Heart right ventricle (tissue), 16 donors: ENCODE data around the gene OR52A5. TPM values are rescaled to one million over a fixed set of nuclear protein-coding genes. Genes with fewer than 3 reads are reported as not detected.

Source experiments
- ATAC-seq, 8 donors: fragments of 200-7000 bp; cut with Tn5 transposase; one replicate each; pipeline ENCODE4 v1.9.1; 2020; ENCODE audit warnings: mild to moderate bottlenecking in 8 of 8, moderate library complexity in 8 of 8, moderate number of reproducible peaks in 1 of 8
- DNase-seq, 2 donors: peaks; one replicate each; pipeline ENCODE4 v3.0.0-alpha.2; 2020
- H3K27ac ChIP-seq, 10 donors: fragments of 200-600 bp; sonication (generic) in 2 of 10; one replicate each; pipeline versions ENCODE4 v1.5.0 to v1.8.0; 2020 to 2022; ENCODE audit warnings: mild to moderate bottlenecking in 3 of 10
- H3K27me3 ChIP-seq, 7 donors: fragments of 200-600 bp; one replicate each; pipeline ENCODE4 v1.8.0; 2021 to 2022; ENCODE audit warnings: mild to moderate bottlenecking in 2 of 7
- H3K36me3 ChIP-seq, 9 donors: fragments of 200-600 bp; sonication (generic) in 1 of 9; one replicate each; pipeline versions ENCODE4 v1.5.0 to v1.8.0; 2020 to 2022; ENCODE audit warnings: mild to moderate bottlenecking in 2 of 9
- H3K4me1 ChIP-seq, 9 donors: fragments of 200-600 bp; sonication (generic) in 1 of 9; one replicate each; pipeline versions ENCODE4 v1.5.0 to v1.8.0; 2020 to 2022; ENCODE audit warnings: mild to moderate bottlenecking in 4 of 9
- H3K4me3 ChIP-seq, 10 donors: fragments of 200-600 bp; sonication (generic) in 2 of 10; one replicate each; pipeline versions ENCODE4 v1.5.0 to v1.8.0; 2020 to 2022; ENCODE audit warnings: mild to moderate bottlenecking in 7 of 10, moderate library complexity in 2 of 10
- H3K9me3 ChIP-seq, 11 donors: fragments of 200-600 bp in 10 of 11; sonication (generic) in 2 of 11; one replicate each; pipeline versions ENCODE4 v1.5.0 to v1.8.0; 2013 to 2022; ENCODE audit warnings: mild to moderate bottlenecking in 2 of 11, control low read depth in 1 of 11, moderate library complexity in 1 of 11
- CTCF ChIP-seq, 9 donors: fragments of 200-600 bp; sonication (generic) in 2 of 9; IDR thresholded peaks; one replicate each; pipeline versions ENCODE4 v1.5.0 to v1.8.0; 2021 to 2022; ENCODE audit warnings: antibody characterized with exemption in 9 of 9, mild to moderate bottlenecking in 5 of 9, moderate library complexity in 1 of 9
- WGBS, 2 donors: extraction: QIAGEN DNeasy Blood & Tissue Kit; methylation state at CpG; one replicate each; pipeline ENCODE4 v1.1.7; 2013; ENCODE audit warnings: inconsistent platforms in 1 of 2; 5-methylcytosine and 5-hydroxymethylcytosine counted together
- intact Hi-C, 10 donors: fragments of 100-400 bp; cut with DNase I; formaldehyde crosslinking; loops; one replicate each; pipeline versions ENCODE4 v1.11.1 to v1.14.2; 2022
- polyA plus RNA-seq, 2 donors: library from polyadenylated mRNA; stranded (reverse); fragments of 200-250 nt; gene quantifications; one replicate each; pipeline ENCODE4 v1.2.3, GENCODE V29; 2013
- total RNA-seq, 10 donors: library from RNA; stranded (reverse); fragmentation: NEBNext Ultra II Directional in 3 of 10; extraction: Animal tissue kit (Norgen Biotek cat#: 25700) in 3 of 10; gene quantifications; one replicate each; pipeline versions ENCODE4 v1.2.1 to v1.2.4, GENCODE V29; 2021 to 2023
- donor health status: Arrhythmogenic right ventricular cardiomyopathy.
- donor health status: ischemic (EF 13 %, LVEDD 7.1; RV severe dilation, severe dysfunction).
- donor health status: healthy with polysubstance abuse.
- donor health status: DM: no; HTN: yes; CAD: no.
- donor health status: DM: no; HTN: no; CAD: no.
- donor health status: ischemic (EF 25% LVEDD 6.9; RV normal size, moderate dysfunction).
- donor health status: ischemic (EF 25% LVEDD 5.7; RV mildly dilated, moderate dysfunction).
- donor health status: healthy.
- donor health status: DM: yes; HTN: yes; CAD: no.
- donor health status: Ischemic cardiomyopathy.
- donor health status: ischemic (EF 35%, LVEDD 5.7; RV mildly dilated, moderate dysfunction).
- donor health status: nonischemic (EF 11% LVEDD 7.7; RV severe dilation, severe dysfunction).
- donor health status: DM: yes; HTN: yes; CAD: no.
- donor health status: PGD.
- donor health status: ischemic (EF 29% LVEDD 5.4; RV normal size, mild dysfunction).
- donor health status: nonischemic (EF 23%, LVEDD 6.1; RV moderate dilation, normal function).

The OR52A5 gene
- total and polyA plus RNA-seq, 12 donors, result not detected

DNA sequence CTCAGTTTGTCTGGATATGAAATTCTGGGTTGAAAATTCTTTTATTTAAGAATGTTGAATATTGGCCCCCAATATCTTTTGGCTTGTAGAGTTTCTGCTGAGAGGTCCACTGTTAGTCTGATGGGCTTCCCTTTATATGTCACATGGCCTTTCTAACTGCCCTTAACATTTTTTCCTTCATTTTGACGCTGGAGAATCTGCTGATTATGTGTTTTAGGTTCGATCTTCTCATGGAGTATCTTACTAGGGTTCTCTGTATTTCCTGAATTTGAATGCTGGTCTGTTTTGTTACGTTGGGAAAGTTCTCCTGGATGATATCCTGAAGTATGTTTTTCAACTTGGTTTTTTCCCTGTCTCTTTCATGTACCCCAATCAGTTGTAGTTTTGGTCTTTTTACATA, 22.8 kb downstream of the OR52A5 start:
- Histone ChIP-seq H3K27ac (no peak overlapping the region), H3K36me3 (no peaks in the 10 kb centered on the region), H3K9me3 (no peaks in the 10 kb centered on the region), H3K4me3 (no peak overlapping the region), H3K4me1 (no peaks in the 10 kb centered on the region), H3K27me3 (peaks cover 0 to 11% (median 0%) of the 10 kb centered on the region in 7 donors)
- ATAC-seq, result no peak
- intact Hi-C loops, result no loop called here
- no peak for DNase-seq
- no peak for TF ChIP-seq CTCF (IDR thresholded peaks at IDR 0.05)
- WGBS, 2 donors, result 64 to 66% methylated on average over 3 of the region's 3 CpGs

- no peak for TF ChIP-seq CTCF (IDR thresholded peaks at IDR 0.05)
- H3K9me3 ChIP-seq, result no peaks in the 10 kb centered on the region
- peaks cover 0 to 4% (median 0%) of the 10 kb centered on the region in 7 donors for H3K27me3 ChIP-seq
- H3K4me1 ChIP-seq, result no peaks in the 10 kb centered on the region
- DNase-seq (no peak), ATAC-seq (no peak)
- WGBS, 2 donors, result 48 to 49% methylated on average over 3 of the region's 3 CpGs
- no peaks in the 10 kb centered on the region for H3K36me3 ChIP-seq
- no peak overlapping the region for H3K4me3 ChIP-seq
- intact Hi-C loops, result no loop called here
- no peak overlapping the region for H3K27ac ChIP-seq
Measured at GRCh38 chr11:5107285-5107684, 30.9 kb downstream of the OR52A5 start.

GRCh38 chr11:5103066-5103465, 35.1 kb downstream of the OR52A5 start:
- DNase-seq (no peak), ATAC-seq (no peak)
- no peak overlapping the region for H3K27ac ChIP-seq
- no peaks in the 10 kb centered on the region for H3K9me3 ChIP-seq
- no peak for TF ChIP-seq CTCF (IDR thresholded peaks at IDR 0.05)
- H3K27me3 ChIP-seq, result peaks cover 0 to 4% (median 0%) of the 10 kb centered on the region in 7 donors
- no peaks in the 10 kb centered on the region for H3K4me1 ChIP-seq
- no peaks in the 10 kb centered on the region for H3K36me3 ChIP-seq
- H3K4me3 ChIP-seq, result no peak overlapping the region
- intact Hi-C loops, result no loop called here

GRCh38 chr11:5102246-5102645, 35.9 kb downstream of the OR52A5 start:
- no peak overlapping the region for H3K4me3 ChIP-seq
- WGBS, 2 donors, result 29 to 34% methylated on average over 2 of the region's 2 CpGs
- peaks cover 0 to 4% (median 0%) of the 10 kb centered on the region in 7 donors for H3K27me3 ChIP-seq
- no peak for TF ChIP-seq CTCF (IDR thresholded peaks at IDR 0.05)
- DNase-seq, result no peak
- no peak overlapping the region for H3K27ac ChIP-seq
- no peak for ATAC-seq
- no peaks in the 10 kb centered on the region for H3K36me3 ChIP-seq
- no peaks in the 10 kb centered on the region for H3K9me3 ChIP-seq
- intact Hi-C loops, result no loop called here
- H3K4me1 ChIP-seq, result no peaks in the 10 kb centered on the region

DNA sequence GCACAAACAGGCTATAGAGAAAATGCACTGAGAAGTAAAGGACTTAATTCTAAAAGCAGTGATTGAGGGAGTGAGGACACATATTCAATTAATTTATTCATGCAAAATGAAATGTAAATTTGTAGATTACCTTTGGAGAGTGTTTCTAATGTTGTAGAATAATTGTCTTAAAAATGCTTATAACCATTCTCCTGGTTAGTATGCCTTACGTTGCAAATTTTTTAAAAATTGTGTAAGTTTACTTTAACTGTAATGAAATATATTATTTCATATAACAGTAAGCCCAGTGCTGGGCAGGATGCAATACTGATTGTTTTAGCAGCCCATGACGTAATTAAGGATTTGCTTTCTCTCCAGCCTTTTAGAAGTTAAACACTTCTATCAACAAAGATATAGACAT, 42.1 kb downstream of the OR52A5 start:
- ATAC-seq (no peak), DNase-seq (no peak)
- no peaks in the 10 kb centered on the region for H3K9me3 ChIP-seq
- no peaks in the 10 kb centered on the region for H3K36me3 ChIP-seq
- H3K27me3 ChIP-seq, result no peaks in the 10 kb centered on the region
- H3K4me3 ChIP-seq, result no peak overlapping the region
- TF ChIP-seq CTCF (IDR thresholded peaks at IDR 0.05), result no peak
- H3K27ac ChIP-seq, result no peak overlapping the region
- no peaks in the 10 kb centered on the region for H3K4me1 ChIP-seq
- intact Hi-C loops, result no loop called here
- 70 to 74% methylated on average over 2 of the region's 2 CpGs for WGBS, 2 donors
